ENCODE data around the gene ASB6. TPM values are rescaled to one million over a fixed set of nuclear protein-coding genes. Genes with fewer than 3 reads are reported as not detected.

Gene ASB6
- polyA plus RNA-seq, 2 of the 4 experiments (the other 2 are of a cell fraction), result 9.2 to 17.3 TPM

DNA sequence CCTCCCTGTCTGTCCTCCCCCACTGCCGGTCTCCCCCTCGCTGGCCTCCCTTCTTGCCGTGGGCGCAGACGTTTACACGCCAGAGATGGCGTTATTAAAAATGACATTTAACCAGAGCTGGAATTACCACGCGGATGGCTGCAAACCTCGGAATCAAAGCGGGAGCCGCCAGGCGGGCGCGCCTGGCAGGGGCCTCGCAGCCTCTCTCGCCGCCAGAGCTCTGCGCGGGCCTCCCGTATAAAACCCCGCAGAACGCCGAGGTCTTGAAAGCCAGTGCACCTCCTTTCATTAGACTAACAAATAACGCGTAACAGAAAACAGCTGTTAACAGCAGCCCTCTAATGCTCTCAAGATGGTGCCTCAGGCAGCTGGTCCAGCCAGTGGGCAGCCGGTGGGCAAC, 33.7 kb upstream of the ASB6 start:
- FAIRE-seq (no peak), DNase-seq (ENCODE audit: low read depth in 1 of 2, low spot score in 1 of 2) (no peak), ATAC-seq (no peak)
- H3K4me2 ChIP-seq, result no peak overlapping the region
- no peaks in the 10 kb centered on the region for H3K9me3 ChIP-seq
- 92% methylated on average over 23 of the region's 27 CpGs for WGBS (ENCODE audit: missing lambda C conversion rate)
- H3K4me3 ChIP-seq, result no peak overlapping the region
- no peak overlapping the region for H3K27ac ChIP-seq
- POLR2A ChIA-PET, result no interaction called here
- CTCF ChIA-PET, result interaction anchor here (0.5 to 4.5 kb wide), 8 partner anchors 10 to 108 kb away, joined by 3 to 22 read pairs (median 6); no protein-coding TSS in a partner anchor
- H3K4me1 ChIP-seq, result no peaks in the 10 kb centered on the region
- TF ChIP-seq HOXB13 (CRISPR knock-in tag; IDR thresholded peaks at IDR 0.05; ENCODE audit: low read depth) (no peak), EHF (CRISPR knock-in tag; IDR thresholded peaks at IDR 0.05) (no peak)
- TF ChIP-seq, protein P1, sequence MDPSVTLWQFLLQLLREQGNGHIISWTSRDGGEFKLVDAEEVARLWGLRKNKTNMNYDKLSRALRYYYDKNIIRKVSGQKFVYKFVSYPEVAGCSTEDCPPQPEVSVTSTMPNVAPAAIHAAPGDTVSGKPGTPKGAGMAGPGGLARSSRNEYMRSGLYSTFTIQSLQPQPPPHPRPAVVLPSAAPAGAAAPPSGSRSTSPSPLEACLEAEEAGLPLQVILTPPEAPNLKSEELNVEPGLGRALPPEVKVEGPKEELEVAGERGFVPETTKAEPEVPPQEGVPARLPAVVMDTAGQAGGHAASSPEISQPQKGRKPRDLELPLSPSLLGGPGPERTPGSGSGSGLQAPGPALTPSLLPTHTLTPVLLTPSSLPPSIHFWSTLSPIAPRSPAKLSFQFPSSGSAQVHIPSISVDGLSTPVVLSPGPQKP (IDR thresholded peaks at IDR 0.05; ENCODE audit: low read depth, low read length), result no peak
- TF ChIP-seq, protein P2, sequence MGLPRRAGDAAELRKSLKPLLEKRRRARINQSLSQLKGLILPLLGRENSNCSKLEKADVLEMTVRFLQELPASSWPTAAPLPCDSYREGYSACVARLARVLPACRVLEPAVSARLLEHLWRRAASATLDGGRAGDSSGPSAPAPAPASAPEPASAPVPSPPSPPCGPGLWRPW (IDR thresholded peaks at IDR 0.05), result no peak

DNA sequence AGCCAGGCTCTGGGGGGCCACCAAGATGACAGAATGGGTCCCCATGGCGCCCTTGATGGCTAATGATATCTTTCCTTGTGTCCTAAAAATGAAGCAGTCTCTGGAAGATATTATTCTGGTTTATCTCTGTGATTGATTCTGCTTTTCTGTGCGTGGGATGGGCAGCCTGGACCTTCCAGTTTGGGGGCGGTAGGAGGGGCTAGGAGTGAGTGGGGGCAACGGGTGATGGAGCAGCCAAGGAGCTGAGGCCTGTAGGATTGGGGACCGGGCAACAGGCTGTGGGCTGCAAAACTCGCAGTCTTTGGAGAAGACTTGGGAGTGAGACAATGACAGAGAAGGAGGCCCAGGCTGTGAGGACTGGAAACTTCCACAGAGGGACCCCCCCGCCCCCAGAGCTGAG, 32.3 kb upstream of the ASB6 start:
- no peak for ATAC-seq
- Histone ChIP-seq H3K9me3 (no peaks in the 10 kb centered on the region), H3K27ac (no peak overlapping the region), H3K4me1 (no peaks in the 10 kb centered on the region), H3K4me2 (no peak overlapping the region), H3K4me3 (no peak overlapping the region)
- FAIRE-seq, result no peak
- DNase-seq (ENCODE audit: low read depth in 1 of 2, low spot score in 1 of 2), result no peak
- ChIA-PET POLR2A (no interaction called here), CTCF (interaction anchor here (1.1 to 4.5 kb wide), 8 partner anchors 12 to 116 kb away, joined by 3 to 22 read pairs (median 4); no protein-coding TSS in a partner anchor)
- TF ChIP-seq SMC3 (IDR thresholded peaks at IDR 0.05) (no peak), PHF8 (IDR thresholded peaks at IDR 0.05; ENCODE audit: borderline replicate concordance, low read depth) (no peak), CEBPB (IDR thresholded peaks at IDR 0.05) (no peak), RCOR1 (IDR thresholded peaks at IDR 0.05; ENCODE audit: low read depth, low read length) (no peak), EHMT2 (IDR thresholded peaks at IDR 0.05; ENCODE audit: low read depth) (no peak), ZC3H11A (IDR thresholded peaks at IDR 0.05) (no peak), POLR2A (IDR thresholded peaks at IDR 0.05; ENCODE audit: low read length) (no peak), HOXB5 (CRISPR knock-in tag; IDR thresholded peaks at IDR 0.05) (no peak), MAFK (IDR thresholded peaks at IDR 0.05; ENCODE audit: partially characterized antibody) (no peak), NR3C1 (IDR thresholded peaks at IDR 0.05) (no peak)
- TF ChIP-seq, protein P3, sequence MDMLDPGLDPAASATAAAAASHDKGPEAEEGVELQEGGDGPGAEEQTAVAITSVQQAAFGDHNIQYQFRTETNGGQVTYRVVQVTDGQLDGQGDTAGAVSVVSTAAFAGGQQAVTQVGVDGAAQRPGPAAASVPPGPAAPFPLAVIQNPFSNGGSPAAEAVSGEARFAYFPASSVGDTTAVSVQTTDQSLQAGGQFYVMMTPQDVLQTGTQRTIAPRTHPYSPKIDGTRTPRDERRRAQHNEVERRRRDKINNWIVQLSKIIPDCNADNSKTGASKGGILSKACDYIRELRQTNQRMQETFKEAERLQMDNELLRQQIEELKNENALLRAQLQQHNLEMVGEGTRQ (IDR thresholded peaks at IDR 0.05), result no peak
- TF ChIP-seq, protein P4, sequence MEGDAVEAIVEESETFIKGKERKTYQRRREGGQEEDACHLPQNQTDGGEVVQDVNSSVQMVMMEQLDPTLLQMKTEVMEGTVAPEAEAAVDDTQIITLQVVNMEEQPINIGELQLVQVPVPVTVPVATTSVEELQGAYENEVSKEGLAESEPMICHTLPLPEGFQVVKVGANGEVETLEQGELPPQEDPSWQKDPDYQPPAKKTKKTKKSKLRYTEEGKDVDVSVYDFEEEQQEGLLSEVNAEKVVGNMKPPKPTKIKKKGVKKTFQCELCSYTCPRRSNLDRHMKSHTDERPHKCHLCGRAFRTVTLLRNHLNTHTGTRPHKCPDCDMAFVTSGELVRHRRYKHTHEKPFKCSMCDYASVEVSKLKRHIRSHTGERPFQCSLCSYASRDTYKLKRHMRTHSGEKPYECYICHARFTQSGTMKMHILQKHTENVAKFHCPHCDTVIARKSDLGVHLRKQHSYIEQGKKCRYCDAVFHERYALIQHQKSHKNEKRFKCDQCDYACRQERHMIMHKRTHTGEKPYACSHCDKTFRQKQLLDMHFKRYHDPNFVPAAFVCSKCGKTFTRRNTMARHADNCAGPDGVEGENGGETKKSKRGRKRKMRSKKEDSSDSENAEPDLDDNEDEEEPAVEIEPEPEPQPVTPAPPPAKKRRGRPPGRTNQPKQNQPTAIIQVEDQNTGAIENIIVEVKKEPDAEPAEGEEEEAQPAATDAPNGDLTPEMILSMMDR (IDR thresholded peaks at IDR 0.05), result no peak
- TF ChIP-seq, protein P5, sequence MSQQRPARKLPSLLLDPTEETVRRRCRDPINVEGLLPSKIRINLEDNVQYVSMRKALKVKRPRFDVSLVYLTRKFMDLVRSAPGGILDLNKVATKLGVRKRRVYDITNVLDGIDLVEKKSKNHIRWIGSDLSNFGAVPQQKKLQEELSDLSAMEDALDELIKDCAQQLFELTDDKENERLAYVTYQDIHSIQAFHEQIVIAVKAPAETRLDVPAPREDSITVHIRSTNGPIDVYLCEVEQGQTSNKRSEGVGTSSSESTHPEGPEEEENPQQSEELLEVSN (IDR thresholded peaks at IDR 0.05; ENCODE audit: borderline replicate concordance, low read depth), result no peak
- TF ChIP-seq, protein P6, sequence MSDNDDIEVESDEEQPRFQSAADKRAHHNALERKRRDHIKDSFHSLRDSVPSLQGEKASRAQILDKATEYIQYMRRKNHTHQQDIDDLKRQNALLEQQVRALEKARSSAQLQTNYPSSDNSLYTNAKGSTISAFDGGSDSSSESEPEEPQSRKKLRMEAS (IDR thresholded peaks at IDR 0.05), result no peak
- TF ChIP-seq, protein P2 (IDR thresholded peaks at IDR 0.05), result no peak
- WGBS (ENCODE audit: missing lambda C conversion rate), result 72% methylated on average over 7 of the region's 7 CpGs

DNA sequence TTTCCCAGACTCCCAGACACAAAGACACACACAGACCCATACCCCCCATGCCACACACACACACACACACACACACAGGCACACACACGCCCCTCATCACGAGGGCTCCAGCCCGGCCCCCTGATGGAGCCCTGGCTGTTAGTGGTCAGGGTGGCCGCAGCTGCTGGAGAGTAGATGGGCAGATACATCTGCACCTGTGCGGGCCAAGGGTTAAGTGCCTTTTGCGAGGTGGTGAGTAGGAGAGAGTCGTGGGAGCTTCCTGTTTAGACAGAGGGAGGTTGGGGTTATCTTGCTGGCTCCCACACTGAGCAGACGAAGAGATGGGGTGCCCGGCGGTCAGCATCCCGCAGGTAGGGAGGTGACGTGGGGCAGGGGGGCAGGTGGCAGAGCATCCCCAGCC, 31.7 kb upstream of the ASB6 start:
- no peak for DNase-seq (ENCODE audit: low read depth in 1 of 2, low spot score in 1 of 2)
- POLR2A ChIA-PET, result no interaction called here
- 81% methylated on average over 10 of the region's 12 CpGs for WGBS (ENCODE audit: missing lambda C conversion rate)
- Histone ChIP-seq H3K4me2 (no peak overlapping the region), H3K27ac (no peak overlapping the region), H3K4me3 (no peak overlapping the region), H3K9me3 (no peaks in the 10 kb centered on the region), H3K4me1 (no peaks in the 10 kb centered on the region)
- CTCF ChIA-PET, result interaction anchor here (1.1 to 4.5 kb wide), 9 partner anchors 16 to 535 kb away, joined by 3 to 22 read pairs (median 5); no protein-coding TSS in a partner anchor
- FAIRE-seq, result no peak
- ATAC-seq, result no peak
- TF ChIP-seq, protein P6 (IDR thresholded peaks at IDR 0.05), result no peak
- TF ChIP-seq, protein P7, sequence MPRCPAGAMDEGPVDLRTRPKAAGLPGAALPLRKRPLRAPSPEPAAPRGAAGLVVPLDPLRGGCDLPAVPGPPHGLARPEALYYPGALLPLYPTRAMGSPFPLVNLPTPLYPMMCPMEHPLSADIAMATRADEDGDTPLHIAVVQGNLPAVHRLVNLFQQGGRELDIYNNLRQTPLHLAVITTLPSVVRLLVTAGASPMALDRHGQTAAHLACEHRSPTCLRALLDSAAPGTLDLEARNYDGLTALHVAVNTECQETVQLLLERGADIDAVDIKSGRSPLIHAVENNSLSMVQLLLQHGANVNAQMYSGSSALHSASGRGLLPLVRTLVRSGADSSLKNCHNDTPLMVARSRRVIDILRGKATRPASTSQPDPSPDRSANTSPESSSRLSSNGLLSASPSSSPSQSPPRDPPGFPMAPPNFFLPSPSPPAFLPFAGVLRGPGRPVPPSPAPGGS (IDR thresholded peaks at IDR 0.05), result no peak
- TF ChIP-seq NPAS2 (CRISPR knock-in tag; IDR thresholded peaks at IDR 0.05; ENCODE audit: borderline replicate concordance) (no peak), EP300 (IDR thresholded peaks at IDR 0.05) (no peak), CHD4 (IDR thresholded peaks at IDR 0.05; ENCODE audit: borderline replicate concordance) (no peak), SMC3 (IDR thresholded peaks at IDR 0.05) (no peak), HDAC2 (IDR thresholded peaks at IDR 0.05) (no peak), CEBPB (IDR thresholded peaks at IDR 0.05) (no peak), FOSB (CRISPR knock-in tag; IDR thresholded peaks at IDR 0.05) (no peak), CBX8 (IDR thresholded peaks at IDR 0.05) (no peak), HOXB5 (CRISPR knock-in tag; IDR thresholded peaks at IDR 0.05) (no peak), HOXB13 (CRISPR knock-in tag; IDR thresholded peaks at IDR 0.05; ENCODE audit: low read depth) (no peak)
- TF ChIP-seq, protein P4 (IDR thresholded peaks at IDR 0.05), result no peak
